ENCODE measurements around the gene AP2A1.

GRCh38 chr19:49803529-49803856, 36.7 kb downstream of the AP2A1 start:
- no peak for TF ChIP-seq SUZ12 (IDR thresholded peaks at IDR 0.05; ENCODE audit: extremely low read depth, insufficient read depth, insufficient read length)
- no peak for TF ChIP-seq YY1 (IDR thresholded peaks at IDR 0.05; ENCODE audit: insufficient read depth, insufficient read length)
- no peak for TF ChIP-seq ZNF274 (IDR thresholded peaks at IDR 0.05; ENCODE audit: low read depth, low read length)
